Karpas-422 (cell line): ENCODE data around the gene KIAA1671. TPM values are rescaled to one million over a fixed set of nuclear protein-coding genes. Genes with fewer than 3 reads are reported as not detected.

Experiments
- DNase-seq: peaks from one replicate; pipeline ENCODE4 v3.0.0-alpha.2; 2015
- H2AFZ ChIP-seq: fragments of 200-600 bp; sonication (generic); 2 replicates; pipeline ENCODE4 v1.6.1; 2014; ENCODE audit warnings: antibody characterized with exemption, low read length, mixed read lengths
- H3K27ac ChIP-seq: fragments of 200-600 bp; sonication (generic); 2 replicates; pipeline ENCODE4 v1.5.1; 2014; ENCODE audit warnings: mild to moderate bottlenecking, low read length, moderate library complexity
- H3K27me3 ChIP-seq: fragments of 200-600 bp; sonication (generic); 2 replicates; pipeline ENCODE4 v1.6.1; 2014; ENCODE audit warnings: low read length, mixed read lengths
- H3K36me3 ChIP-seq: fragments of 200-600 bp; sonication (generic); 2 replicates; pipeline ENCODE4 v1.6.1; 2014; ENCODE audit warnings: low read length, mixed read lengths; ENCODE audit not compliant: insufficient read depth
- H3K4me1 ChIP-seq: fragments of 200-600 bp; sonication (generic); 2 replicates; pipeline ENCODE4 v1.6.1; 2014; ENCODE audit warnings: mild to moderate bottlenecking, low read length, mixed read lengths
- H3K4me2 ChIP-seq: fragments of 200-600 bp; sonication (generic); 2 replicates; pipeline ENCODE4 v1.6.1; 2014; ENCODE audit warnings: low read length, low read depth, mild to moderate bottlenecking; ENCODE audit not compliant: poor library complexity, severe bottlenecking
- H3K4me3 ChIP-seq: fragments of 200-600 bp; sonication (generic); 2 replicates; pipeline ENCODE4 v1.5.1; 2014; ENCODE audit warnings: mild to moderate bottlenecking, antibody characterized with exemption, low read length, mixed read lengths
- H3K79me2 ChIP-seq: fragments of 200-600 bp; sonication (generic); 2 replicates; pipeline ENCODE4 v1.6.1; 2014; ENCODE audit warnings: mild to moderate bottlenecking, low read length, mixed read lengths
- H3K9ac ChIP-seq: fragments of 200-600 bp; sonication (generic); 2 replicates; pipeline ENCODE4 v1.6.0; 2014; ENCODE audit warnings: low read length
- H3K9me2 ChIP-seq: fragments of 200-600 bp; sonication (generic), shearing (Covaris generic); replicated peaks from 2 replicates; pipeline ENCODE4 v1.6.0; 2014; ENCODE audit warnings: mild to moderate bottlenecking, low read length, moderate library complexity; ENCODE audit not compliant: insufficient read depth
- H3K9me3 ChIP-seq: fragments of 300-700, 200-600 bp; sonication (generic); 2 replicates; pipeline ENCODE4 v1.6.1; 2014; ENCODE audit warnings: low read length, mixed read lengths
- H4K20me1 ChIP-seq: fragments of 200-600 bp; sonication (generic); 2 replicates; pipeline ENCODE4 v1.6.1; 2014; ENCODE audit warnings: mild to moderate bottlenecking, antibody characterized with exemption, low read length, low read depth; ENCODE audit not compliant: insufficient read depth
- total RNA-seq: library from RNA; depleted of rRNA; stranded (reverse); fragments of >200 nt; shearing (Covaris generic); gene quantifications from 2 replicates; pipeline ENCODE4 v1.2.3, GENCODE V29; 2014; ENCODE audit warnings: low replicate concordance

Gene KIAA1671
- total RNA-seq, 1 experiment from 2014 or later, result not detected

GRCh38 chr22:25159028-25159427 lies 206.5 kb downstream of the KIAA1671 start:
- Histone ChIP-seq H3K27ac (no peak overlapping the region), H3K4me2 (no peak overlapping the region), H4K20me1 (no peaks in the 10 kb centered on the region), H3K27me3 (no peaks in the 10 kb centered on the region), H3K4me1 (no peaks in the 10 kb centered on the region), H3K9me3 (no peaks in the 10 kb centered on the region), H3K4me3 (no peak overlapping the region), H3K36me3 (no peaks in the 10 kb centered on the region), H3K79me2 (no peaks in the 10 kb centered on the region), H2AFZ (no peak overlapping the region), H3K9me2 (no peaks in the 10 kb centered on the region), H3K9ac (no peak overlapping the region)
- DNase-seq, result no peak

- no peak for DNase-seq
- Histone ChIP-seq H4K20me1 (no peaks in the 10 kb centered on the region), H2AFZ (no peak overlapping the region), H3K27ac (no peak overlapping the region), H3K4me3 (no peak overlapping the region), H3K9me2 (no peaks in the 10 kb centered on the region), H3K27me3 (no peaks in the 10 kb centered on the region), H3K9me3 (no peaks in the 10 kb centered on the region), H3K9ac (no peak overlapping the region), H3K4me1 (no peaks in the 10 kb centered on the region), H3K36me3 (no peaks in the 10 kb centered on the region), H3K79me2 (no peaks in the 10 kb centered on the region), H3K4me2 (no peak overlapping the region)
These were observed 207.8 kb downstream of the KIAA1671 start for GRCh38 chr22:25160120-25160996.

GRCh38 chr22:25161017-25161915 lies 208.8 kb downstream of the KIAA1671 start:
- H3K4me1 ChIP-seq, result no peaks in the 10 kb centered on the region
- no peak overlapping the region for H3K4me2 ChIP-seq
- H2AFZ ChIP-seq, result no peak overlapping the region
- DNase-seq, result no peak
- no peaks in the 10 kb centered on the region for H3K79me2 ChIP-seq
- no peaks in the 10 kb centered on the region for H3K9me2 ChIP-seq
- no peak overlapping the region for H3K9ac ChIP-seq
- no peaks in the 10 kb centered on the region for H4K20me1 ChIP-seq
- H3K27me3 ChIP-seq, result no peaks in the 10 kb centered on the region
- no peaks in the 10 kb centered on the region for H3K36me3 ChIP-seq
- no peaks in the 10 kb centered on the region for H3K9me3 ChIP-seq
- H3K27ac ChIP-seq, result no peak overlapping the region
- H3K4me3 ChIP-seq, result no peak overlapping the region

- Histone ChIP-seq H3K4me3 (no peak overlapping the region), H4K20me1 (no peaks in the 10 kb centered on the region), H3K36me3 (no peaks in the 10 kb centered on the region), H3K9ac (no peak overlapping the region), H3K27me3 (no peaks in the 10 kb centered on the region), H3K4me1 (no peaks in the 10 kb centered on the region), H2AFZ (no peak overlapping the region), H3K79me2 (no peaks in the 10 kb centered on the region), H3K9me2 (no peaks in the 10 kb centered on the region), H3K9me3 (no peaks in the 10 kb centered on the region), H3K27ac (no peak overlapping the region), H3K4me2 (no peak overlapping the region)
- no peak for DNase-seq
These were observed 209.5 kb downstream of the KIAA1671 start for GRCh38 chr22:25161916-25162530.

GRCh38 chr22:25162561-25162960 lies 210.0 kb downstream of the KIAA1671 start:
- no peaks in the 10 kb centered on the region for H3K9me3 ChIP-seq

GRCh38 chr22:25165785-25166184 lies 213.3 kb downstream of the KIAA1671 start:
- Histone ChIP-seq H4K20me1 (no peaks in the 10 kb centered on the region), H3K4me1 (no peaks in the 10 kb centered on the region), H3K36me3 (no peaks in the 10 kb centered on the region), H2AFZ (no peak overlapping the region), H3K9me2 (no peaks in the 10 kb centered on the region), H3K27ac (no peak overlapping the region), H3K4me3 (no peak overlapping the region), H3K9me3 (no peaks in the 10 kb centered on the region), H3K9ac (no peak overlapping the region), H3K4me2 (no peak overlapping the region), H3K79me2 (no peaks in the 10 kb centered on the region), H3K27me3 (no peaks in the 10 kb centered on the region)
- no peak for DNase-seq

More at GRCh38 chr22:25162561-25162960, 210.0 kb downstream of the KIAA1671 start:
- H3K27me3 ChIP-seq, result no peaks in the 10 kb centered on the region
- H3K36me3 ChIP-seq, result no peaks in the 10 kb centered on the region
- no peak overlapping the region for H2AFZ ChIP-seq
- H3K27ac ChIP-seq, result no peak overlapping the region
- H3K9ac ChIP-seq, result no peak overlapping the region
- H3K79me2 ChIP-seq, result no peaks in the 10 kb centered on the region
- DNase-seq, result no peak
- H3K4me1 ChIP-seq, result no peaks in the 10 kb centered on the region
- H4K20me1 ChIP-seq, result no peaks in the 10 kb centered on the region
- H3K9me2 ChIP-seq, result no peaks in the 10 kb centered on the region
- H3K4me2 ChIP-seq, result no peak overlapping the region
- no peak overlapping the region for H3K4me3 ChIP-seq

- no peaks in the 10 kb centered on the region for H3K9me3 ChIP-seq
- no peaks in the 10 kb centered on the region for H3K27me3 ChIP-seq
- H3K4me1 ChIP-seq, result no peaks in the 10 kb centered on the region
- H3K79me2 ChIP-seq, result no peaks in the 10 kb centered on the region
- H3K9me2 ChIP-seq, result no peaks in the 10 kb centered on the region
- no peak overlapping the region for H3K4me2 ChIP-seq
- H2AFZ ChIP-seq, result no peak overlapping the region
- H3K36me3 ChIP-seq, result no peaks in the 10 kb centered on the region
- no peak overlapping the region for H3K27ac ChIP-seq
- no peaks in the 10 kb centered on the region for H4K20me1 ChIP-seq
- H3K9ac ChIP-seq, result no peak overlapping the region
- DNase-seq, result no peak
- H3K4me3 ChIP-seq, result no peak overlapping the region
These were observed 213.9 kb downstream of the KIAA1671 start for GRCh38 chr22:25166266-25167040.
